Measurements from ENCODE around the gene VWF.

VWF gene

GRCh38 chr12:6122201-6122600 lies 2.3 kb downstream of the VWF start:
- no peaks in the 10 kb centered on the region for H3K36me3 Mint-ChIP-seq (ENCODE audit: low read depth)
- no peak for DNase-seq
- peak overlapping the region; percentile 10 for H3K27ac Mint-ChIP-seq
- H3K9me3 Mint-ChIP-seq: no peaks in the 10 kb centered on the region
- H3K4me1 Mint-ChIP-seq: peaks cover 57% of the 10 kb centered on the region
- H3K27me3 Mint-ChIP-seq (ENCODE audit: low read depth, poor library complexity): peaks cover 3% of the 10 kb centered on the region
- H3K4me3 Mint-ChIP-seq: no peak overlapping the region
- no peak for TF ChIP-seq CTCF (IDR thresholded peaks at IDR 0.05)

DNA sequence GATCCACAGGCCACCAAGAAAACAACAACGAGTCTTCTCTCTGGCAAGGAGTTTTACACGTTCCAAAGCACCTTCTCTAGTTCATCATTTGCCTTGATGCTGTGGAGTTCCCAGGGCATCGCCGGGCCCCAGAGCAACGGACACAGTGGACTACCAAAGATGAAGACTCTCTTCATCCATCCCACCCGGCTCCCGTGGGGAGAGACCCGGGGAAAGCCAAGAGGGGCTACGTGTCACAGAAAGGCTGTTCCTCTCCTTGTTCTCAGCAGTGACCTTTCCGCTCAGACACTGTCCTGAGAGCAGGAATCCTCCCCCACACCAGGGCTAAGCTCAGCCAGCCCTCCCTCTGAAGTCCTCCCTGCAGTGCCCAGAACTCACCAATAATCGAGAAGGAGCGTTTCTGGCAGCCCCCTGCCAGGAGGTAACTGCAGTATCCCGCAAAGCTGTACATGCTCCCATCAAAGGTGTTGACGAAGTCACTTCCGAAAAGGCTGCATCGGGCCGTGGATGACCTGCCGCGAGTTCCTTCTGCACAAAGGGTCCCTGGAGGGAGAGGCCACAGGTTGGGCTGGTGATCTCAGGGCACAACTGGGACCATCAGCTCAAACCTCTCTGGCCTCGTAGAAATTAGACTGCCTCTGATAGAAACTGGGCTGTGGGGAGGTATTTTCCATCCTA lies 3.5 kb downstream of the VWF start:
- H3K27ac Mint-ChIP-seq: peak overlapping the region; percentile 78
- no peak overlapping the region for H3K4me3 Mint-ChIP-seq
- peaks cover 69% of the 10 kb centered on the region for H3K4me1 Mint-ChIP-seq
- H3K36me3 Mint-ChIP-seq (ENCODE audit: low read depth): no peaks in the 10 kb centered on the region
- H3K27me3 Mint-ChIP-seq (ENCODE audit: low read depth, poor library complexity): peaks cover 7% of the 10 kb centered on the region
- peak; percentile 24 for DNase-seq
- TF ChIP-seq CTCF (IDR thresholded peaks at IDR 0.05): no peak
- H3K9me3 Mint-ChIP-seq: no peaks in the 10 kb centered on the region

- no peaks in the 10 kb centered on the region for H3K9me3 Mint-ChIP-seq
- no peak overlapping the region for H3K4me3 Mint-ChIP-seq
- no peak overlapping the region for H3K27ac Mint-ChIP-seq
- peaks cover 7% of the 10 kb centered on the region for H3K27me3 Mint-ChIP-seq (ENCODE audit: low read depth, poor library complexity)
- DNase-seq: no peak
- H3K36me3 Mint-ChIP-seq (ENCODE audit: low read depth): no peaks in the 10 kb centered on the region
- TF ChIP-seq CTCF (IDR thresholded peaks at IDR 0.05): no peak
- peaks cover 72% of the 10 kb centered on the region for H3K4me1 Mint-ChIP-seq
Measured at GRCh38 chr12:6118891-6119568, 5.4 kb downstream of the VWF start.

- H3K36me3 Mint-ChIP-seq (ENCODE audit: low read depth): no peaks in the 10 kb centered on the region
- peaks cover 15% of the 10 kb centered on the region for H3K27me3 Mint-ChIP-seq (ENCODE audit: low read depth, poor library complexity)
- H3K9me3 Mint-ChIP-seq: no peaks in the 10 kb centered on the region
- H3K4me3 Mint-ChIP-seq: no peak overlapping the region
- H3K27ac Mint-ChIP-seq: peak overlapping the region; percentile 71
- H3K4me1 Mint-ChIP-seq: peaks cover 63% of the 10 kb centered on the region
- DNase-seq: no peak
- no peak for TF ChIP-seq CTCF (IDR thresholded peaks at IDR 0.05)
Measured at GRCh38 chr12:6116471-6117021, 7.9 kb downstream of the VWF start.

DNA sequence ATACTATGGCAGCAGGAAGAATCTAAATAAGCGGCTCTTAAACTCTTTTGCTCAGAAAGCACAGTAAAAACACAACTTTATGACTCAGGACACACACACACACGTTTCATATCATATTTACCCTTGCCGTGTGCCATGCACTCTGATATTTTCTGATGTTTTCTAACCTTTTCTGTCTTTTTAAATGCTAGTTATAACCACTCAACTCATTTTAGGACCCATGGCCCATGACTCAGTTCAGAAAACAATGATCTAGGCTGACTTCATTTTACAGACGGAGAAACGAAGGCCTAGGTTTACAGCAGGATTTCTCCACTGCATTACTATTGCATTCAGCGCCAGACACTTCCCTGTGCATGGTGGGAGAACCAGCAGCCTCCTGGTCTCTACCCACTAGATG lies 9.1 kb downstream of the VWF start:
- Mint-ChIP-seq H3K36me3 (ENCODE audit: low read depth) (no peaks in the 10 kb centered on the region), H3K9me3 (peaks cover 6% of the 10 kb centered on the region), H3K27ac (no peak overlapping the region), H3K4me3 (no peak overlapping the region), H3K4me1 (peaks cover 52% of the 10 kb centered on the region), H3K27me3 (ENCODE audit: low read depth, poor library complexity) (peaks cover 18% of the 10 kb centered on the region)
- TF ChIP-seq CTCF (IDR thresholded peaks at IDR 0.05): no peak
- DNase-seq: no peak

All from nephron progenitor cell (in vitro differentiated cells).